Left lung (tissue), 10 donors: Measurements from ENCODE around the gene EXOSC7. TPM values are rescaled to one million over a fixed set of nuclear protein-coding genes. Genes with fewer than 3 reads are reported as not detected.

Experiments
- ATAC-seq: fragments of 200-7000 bp; cut with Tn5 transposase; one replicate; pipeline ENCODE4 v1.9.1; 2020; ENCODE audit warnings: moderate library complexity
- DNase-seq, 4 donors: peaks; one replicate each; pipeline ENCODE4 v3.0.0-alpha.2; 2013 to 2020
- H3K27ac ChIP-seq, 2 donors: fragments of 200-600 bp; sonication (generic) in 1 of 2; one replicate each; pipeline versions ENCODE4 v1.5.0 to v1.8.0; 2020 to 2021
- H3K27me3 ChIP-seq, 2 donors: fragments of 200-600 bp; sonication (generic) in 1 of 2; one replicate each; pipeline versions ENCODE4 v1.5.0 to v1.8.0; 2020 to 2021
- H3K36me3 ChIP-seq, 2 donors: fragments of 200-600 bp; sonication (generic) in 1 of 2; one replicate each; pipeline versions ENCODE4 v1.5.0 to v1.8.0; 2020 to 2021
- H3K4me1 ChIP-seq, 2 donors: fragments of 200-600 bp; one replicate each; pipeline ENCODE4 v1.8.0; 2021
- H3K4me3 ChIP-seq, 2 donors: fragments of 200-600 bp; sonication (generic) in 1 of 2; one replicate each; pipeline versions ENCODE4 v1.5.0 to v1.8.0; 2020 to 2021; ENCODE audit warnings: mild to moderate bottlenecking in 1 of 2
- H3K9me3 ChIP-seq, 2 donors: fragments of 200-600 bp; sonication (generic) in 1 of 2; one replicate each; pipeline versions ENCODE4 v1.5.0 to v1.8.0; 2020 to 2021
- CTCF ChIP-seq, 2 donors: fragments of 200-600 bp; sonication (generic) in 1 of 2; IDR thresholded peaks; one replicate each; pipeline versions ENCODE4 v1.5.0 to v1.8.0; 2021; ENCODE audit warnings: antibody characterized with exemption in 2 of 2
- intact Hi-C, 2 donors: fragments of 100-400 bp; cut with DNase I; formaldehyde crosslinking; loops; one replicate each; pipeline versions ENCODE4 v1.11.2 to v1.14.2; 2022
- polyA plus RNA-seq, 6 donors: library from polyadenylated mRNA; unstranded; fragments of 120-200 nt; gene quantifications; one replicate each; pipeline ENCODE4 v1.2.1, GENCODE V29; 2013; ENCODE audit not compliant: insufficient read length in 6 of 6
- total RNA-seq, 2 donors: library from RNA; stranded (reverse); fragmentation: NEBNext Ultra II Directional; extraction: Animal tissue kit (Norgen Biotek cat#: 25700); gene quantifications; one replicate each; pipeline ENCODE4 v1.2.1, GENCODE V29; 2021
- donor health status: DM: no; HTN: yes; CAD: no.
- donor health status: DM: no; HTN: no; CAD: no.

The EXOSC7 gene
- total and polyA plus RNA-seq, 8 donors, result 33.2 to 76.2 (median 61.3) TPM

GRCh38 chr3:45034612-45035252, 58.7 kb downstream of the EXOSC7 start:
- Histone ChIP-seq H3K27me3 (peaks cover 0 to 12% of the 10 kb centered on the region in 2 donors), H3K4me1 (peaks cover 25 to 46% of the 10 kb centered on the region in 2 donors), H3K36me3 (no peaks in the 10 kb centered on the region), H3K27ac (peak overlapping the region; percentile 19 to 81), H3K9me3 (no peaks in the 10 kb centered on the region), H3K4me3 (no peak overlapping the region)
- peak; percentile 57 for ATAC-seq
- peak in 2 of 4 donors; percentile 84 to 88 for DNase-seq
- no peak for TF ChIP-seq CTCF (IDR thresholded peaks at IDR 0.05)
- intact Hi-C loops, result loop anchor here in 1 of 2 donors (5.0 kb wide), 1 partner anchor 468 kb away; no protein-coding TSS in a partner anchor

DNA sequence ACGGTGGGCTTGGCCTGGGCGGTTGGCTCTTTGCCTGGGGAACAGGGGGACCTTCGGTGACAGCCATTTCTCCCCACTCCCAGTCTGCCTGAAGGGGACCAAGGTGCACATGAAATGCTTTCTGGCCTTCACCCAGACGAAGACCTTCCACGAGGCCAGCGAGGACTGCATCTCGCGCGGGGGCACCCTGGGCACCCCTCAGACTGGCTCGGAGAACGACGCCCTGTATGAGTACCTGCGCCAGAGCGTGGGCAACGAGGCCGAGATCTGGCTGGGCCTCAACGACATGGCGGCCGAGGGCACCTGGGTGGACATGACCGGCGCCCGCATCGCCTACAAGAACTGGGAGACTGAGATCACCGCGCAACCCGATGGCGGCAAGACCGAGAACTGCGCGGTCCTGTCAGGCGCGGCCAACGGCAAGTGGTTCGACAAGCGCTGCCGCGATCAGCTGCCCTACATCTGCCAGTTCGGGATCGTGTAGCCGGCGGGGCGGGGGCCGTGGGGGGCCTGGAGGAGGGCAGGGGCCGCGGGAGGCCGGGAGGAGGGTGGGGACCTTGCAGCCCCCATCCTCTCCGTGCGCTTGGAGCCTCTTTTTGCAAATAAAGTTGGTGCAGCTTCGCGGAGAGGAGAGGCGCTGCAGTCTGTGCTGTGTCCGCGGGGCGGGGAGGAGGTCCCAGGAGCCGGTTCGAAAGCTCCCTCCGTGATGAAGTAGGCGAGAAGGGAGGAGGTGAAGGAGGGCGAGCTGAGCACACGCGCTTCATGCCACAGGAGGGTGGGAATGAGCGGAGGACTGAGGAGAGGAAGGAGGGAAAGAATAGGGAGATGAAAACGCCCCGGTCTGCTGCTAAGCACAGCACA, 59.6 kb downstream of the EXOSC7 start:
- Histone ChIP-seq H3K9me3 (no peaks in the 10 kb centered on the region), H3K4me3 (peak overlapping the region; percentile 12 to 27), H3K27ac (peak overlapping the region; percentile 23 to 81), H3K36me3 (no peaks in the 10 kb centered on the region), H3K27me3 (peaks cover 0 to 12% of the 10 kb centered on the region in 2 donors), H3K4me1 (peaks cover 25 to 46% of the 10 kb centered on the region in 2 donors)
- peak; percentile 13 for ATAC-seq
- TF ChIP-seq CTCF (IDR thresholded peaks at IDR 0.05), result peak in 1 of 2 donors; percentile 28
- intact Hi-C loops, result loop anchor here in 1 of 2 donors (5.0 kb wide), 1 partner anchor 467 kb away; no protein-coding TSS in a partner anchor
- DNase-seq, result peak in 3 of 4 donors; percentile 38 to 84 (median 50)

- H3K4me1 ChIP-seq, result peaks cover 25 to 63% of the 10 kb centered on the region in 2 donors
- H3K4me3 ChIP-seq, result no peak overlapping the region
- H3K27me3 ChIP-seq, result peaks cover 0 to 12% of the 10 kb centered on the region in 2 donors
- ATAC-seq, result peak; percentile 90
- intact Hi-C loops, result loop anchor here in 1 of 2 donors (5.0 kb wide), 1 partner anchor 464 kb away; no protein-coding TSS in a partner anchor
- H3K9me3 ChIP-seq, result no peaks in the 10 kb centered on the region
- H3K27ac ChIP-seq, result no peak overlapping the region
- peak; percentile 75 to 95 for TF ChIP-seq CTCF (IDR thresholded peaks at IDR 0.05)
- DNase-seq, result peak; percentile 76 to 91 (median 90)
- H3K36me3 ChIP-seq, result no peaks in the 10 kb centered on the region
Observed at GRCh38 chr3:45037720-45038455, 61.8 kb downstream of the EXOSC7 start.

DNA sequence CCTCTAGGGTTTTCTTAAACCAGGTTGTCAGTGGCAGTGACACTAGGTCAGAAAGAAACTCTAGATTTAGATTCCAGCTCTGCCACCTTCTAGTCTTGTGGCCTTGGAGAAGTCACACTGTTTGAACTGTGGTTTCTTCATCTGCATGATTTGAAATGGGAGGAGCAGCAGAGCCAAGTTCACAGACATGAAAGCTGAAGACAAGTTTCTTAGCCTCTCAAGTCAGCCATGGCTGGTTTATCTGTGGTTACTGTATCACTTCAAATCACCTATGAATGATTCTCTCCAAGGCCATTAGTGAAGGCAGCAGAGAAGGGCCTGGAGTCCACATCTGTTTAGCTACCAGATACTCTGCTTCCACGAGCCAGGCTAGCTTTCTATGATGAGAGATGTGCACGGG, 65.6 kb downstream of the EXOSC7 start:
- Histone ChIP-seq H3K4me3 (no peak overlapping the region), H3K36me3 (no peaks in the 10 kb centered on the region), H3K27ac (no peak overlapping the region), H3K27me3 (no peaks in the 10 kb centered on the region), H3K4me1 (peaks cover 4 to 53% of the 10 kb centered on the region in 2 donors), H3K9me3 (no peaks in the 10 kb centered on the region)
- no peak for TF ChIP-seq CTCF (IDR thresholded peaks at IDR 0.05)
- ATAC-seq, result no peak
- no peak for DNase-seq
- intact Hi-C loops, result loop anchor here in 1 of 2 donors (5.0 kb wide), 1 partner anchor 171 kb away; no protein-coding TSS in a partner anchor
